ENCODE results near the gene ERF.

The ERF gene

DNA sequence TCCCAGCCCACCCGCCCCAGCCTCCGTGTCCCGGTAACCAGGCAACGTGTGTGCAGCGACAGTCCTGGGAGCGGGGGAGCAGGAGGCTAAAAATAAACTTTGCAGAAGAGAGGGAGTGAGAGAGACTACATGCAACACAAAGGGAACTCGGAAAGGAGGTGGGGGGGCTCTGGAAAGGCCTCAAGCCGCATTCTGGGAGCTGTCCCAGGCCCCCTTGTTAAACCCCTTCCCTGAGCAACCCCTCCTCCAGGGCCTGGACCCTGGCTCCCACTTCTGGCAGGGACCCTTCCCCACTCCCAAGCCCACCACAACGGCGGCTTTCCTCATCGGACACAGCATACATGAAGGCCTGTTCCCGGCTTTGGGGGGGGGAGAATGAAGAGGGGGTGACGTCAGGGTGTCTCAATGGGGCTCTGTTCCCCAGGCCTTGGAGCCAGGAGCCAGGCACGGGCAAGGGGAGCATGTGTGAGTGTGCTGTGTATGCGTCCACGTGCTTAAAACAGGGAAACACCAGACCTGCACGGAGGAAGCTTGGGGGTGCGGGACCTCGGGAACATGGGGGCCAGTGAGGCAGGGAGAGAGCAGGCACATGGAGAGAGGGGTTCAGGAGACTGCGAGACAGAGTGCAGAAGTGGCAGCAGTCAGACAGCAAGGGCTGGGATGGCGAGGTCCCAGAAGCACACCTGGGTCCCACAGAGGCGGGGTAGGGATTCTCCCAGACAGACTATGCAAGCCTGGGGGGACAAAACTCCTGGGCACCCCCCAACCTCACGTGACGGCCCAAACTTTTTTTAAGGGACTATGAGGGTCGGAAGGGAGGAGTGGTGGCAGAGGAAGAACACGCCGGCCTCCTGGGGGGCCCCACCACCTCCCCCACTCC lies 2.3 kb downstream of the ERF start:
- DNase-seq = no peak

- no peak for DNase-seq
These were observed 3.2 kb downstream of the ERF start for GRCh38 chr19:42251572-42252358.

DNA sequence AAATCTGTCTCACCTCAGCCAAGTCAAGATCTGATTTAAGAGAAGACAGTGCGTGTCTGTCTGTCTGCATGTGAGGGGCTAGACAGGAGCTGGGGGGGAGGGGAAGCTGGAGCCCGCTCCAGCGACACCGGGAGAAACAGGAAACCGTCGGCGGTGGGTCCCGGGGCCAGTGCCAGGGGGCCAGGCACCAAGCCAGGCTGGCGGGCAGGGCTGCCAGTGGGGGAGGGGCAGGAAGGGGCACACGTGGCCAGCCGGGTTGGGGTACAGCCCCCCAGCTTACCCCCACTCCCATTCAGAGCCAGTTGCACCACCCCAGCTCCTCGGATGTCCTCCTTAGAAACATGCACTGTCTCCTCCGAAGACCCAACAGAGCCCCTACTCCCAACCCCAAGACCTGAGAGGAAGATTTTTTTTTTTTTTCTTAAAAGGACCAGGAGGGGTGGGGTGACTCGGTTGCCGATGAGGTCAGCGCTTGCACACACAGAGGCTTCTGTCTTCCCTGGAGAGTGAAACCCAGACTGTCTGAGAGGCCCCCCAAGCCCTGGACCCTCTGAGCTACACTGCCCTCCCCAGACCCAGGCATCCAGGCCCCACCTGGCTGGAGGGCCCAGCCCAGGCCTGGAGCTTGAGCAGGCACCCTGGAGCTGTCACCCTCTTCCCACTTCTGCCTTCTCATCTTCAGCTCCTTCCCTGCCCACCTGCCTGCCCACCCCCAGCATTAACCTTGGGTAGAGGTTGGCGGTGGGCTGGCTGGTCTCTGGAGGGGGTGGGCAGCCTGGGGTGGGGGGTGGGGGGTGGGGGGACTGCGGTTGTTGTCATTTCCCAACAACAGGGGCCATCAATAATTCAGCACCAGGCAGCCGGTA lies 4.0 kb downstream of the ERF start:
- DNase-seq = no peak

DNA sequence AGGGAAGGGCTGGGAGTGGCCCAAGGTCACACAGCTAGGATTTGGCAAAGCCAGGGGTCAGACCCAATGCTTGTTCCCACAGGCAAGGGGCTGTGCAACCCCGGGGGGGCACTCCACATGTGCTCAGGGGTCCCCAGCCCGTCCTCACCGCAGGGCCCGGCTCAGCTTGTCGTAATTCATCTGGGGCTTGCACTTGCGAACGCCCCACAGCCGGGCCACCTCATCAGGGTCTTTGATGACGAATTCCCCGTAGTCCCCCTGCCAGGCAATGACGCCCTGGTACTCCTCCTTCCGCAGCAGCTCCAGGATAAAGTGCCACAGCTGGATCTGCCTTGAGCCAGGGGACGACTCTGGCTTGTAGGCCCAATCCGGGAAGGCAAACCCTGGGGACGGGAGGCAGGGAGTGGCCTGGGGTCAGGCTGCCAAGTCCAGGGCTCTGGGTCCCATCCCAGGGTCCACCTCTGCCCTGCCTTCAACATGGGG lies 4.7 kb downstream of the ERF start:
- DNase-seq = no peak

GRCh38 chr19:42249769-42250168 lies 5.2 kb downstream of the ERF start:
- no peak for DNase-seq

DNA sequence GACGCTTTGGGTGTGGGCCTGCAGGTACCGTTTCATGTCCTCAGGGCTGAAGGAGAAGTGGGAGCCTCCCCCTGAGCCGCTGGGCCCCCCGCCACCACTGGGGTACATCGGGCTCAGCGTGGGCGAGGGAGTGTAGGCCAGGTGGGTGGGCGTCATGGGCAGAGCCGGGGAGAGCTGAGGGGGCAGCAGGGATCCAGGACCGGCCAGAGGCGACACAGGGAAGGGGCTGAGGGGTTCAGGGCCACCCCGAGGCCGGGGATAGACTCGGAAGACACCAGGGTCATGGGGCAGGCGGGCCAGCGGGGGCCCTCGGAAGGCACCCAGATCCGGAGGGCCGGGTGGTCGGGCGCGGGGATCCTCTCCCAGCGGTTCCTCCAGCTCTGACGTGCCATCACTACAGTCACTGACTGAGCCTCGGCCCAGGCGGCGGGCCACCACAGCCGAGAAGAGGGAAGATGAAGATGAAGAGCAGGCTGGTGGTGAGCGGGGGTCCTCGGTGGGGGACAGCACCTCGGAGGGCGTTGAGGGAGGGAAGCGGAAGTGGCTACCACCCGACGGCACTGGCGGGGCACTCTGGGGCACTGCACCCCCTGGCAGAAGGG lies 5.7 kb downstream of the ERF start:
- DNase-seq = no peak

DNA sequence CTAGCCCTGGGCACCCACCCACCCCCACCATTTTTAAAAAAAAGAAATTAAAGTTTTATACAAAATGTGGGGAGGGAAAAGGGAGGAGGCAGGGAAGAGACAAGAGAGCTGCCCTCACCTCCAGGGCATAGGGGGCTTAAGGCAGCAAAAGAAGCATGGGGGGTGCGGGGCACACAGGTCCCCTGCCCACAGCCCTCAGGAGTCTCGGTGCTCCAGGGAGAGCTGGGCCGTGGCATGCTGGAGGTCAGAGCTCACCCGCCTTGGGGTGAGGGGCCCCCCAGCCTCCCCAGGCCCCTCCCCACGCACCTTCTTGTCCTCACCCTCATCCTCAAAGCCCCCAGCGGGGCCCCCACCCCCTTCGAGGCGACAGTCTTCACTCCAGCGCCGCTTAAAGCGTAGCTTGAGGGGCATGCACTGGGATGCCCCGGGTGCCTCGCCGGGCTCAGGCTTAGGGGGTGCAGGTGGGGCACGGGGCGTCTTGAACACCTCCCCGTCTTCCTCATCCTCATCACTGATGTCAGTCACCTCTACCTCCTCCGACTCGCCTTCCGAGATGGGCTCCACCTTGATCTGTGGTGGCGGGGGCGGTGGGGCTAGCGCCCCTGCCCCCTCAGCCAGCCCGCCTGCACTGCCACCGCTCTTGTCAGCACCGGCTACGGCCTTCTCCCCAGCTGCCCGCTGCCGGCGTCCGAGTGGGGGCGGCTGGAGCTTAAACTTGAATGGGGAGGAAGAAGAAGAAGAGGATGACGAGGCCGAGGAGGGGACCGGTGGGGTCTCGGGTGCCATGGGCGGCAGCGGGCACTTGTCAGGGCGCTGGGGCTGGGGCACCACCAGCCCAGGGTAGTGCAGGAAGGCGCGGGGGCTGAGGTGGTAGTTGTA lies 6.4 kb downstream of the ERF start:
- no peak for DNase-seq

DNA sequence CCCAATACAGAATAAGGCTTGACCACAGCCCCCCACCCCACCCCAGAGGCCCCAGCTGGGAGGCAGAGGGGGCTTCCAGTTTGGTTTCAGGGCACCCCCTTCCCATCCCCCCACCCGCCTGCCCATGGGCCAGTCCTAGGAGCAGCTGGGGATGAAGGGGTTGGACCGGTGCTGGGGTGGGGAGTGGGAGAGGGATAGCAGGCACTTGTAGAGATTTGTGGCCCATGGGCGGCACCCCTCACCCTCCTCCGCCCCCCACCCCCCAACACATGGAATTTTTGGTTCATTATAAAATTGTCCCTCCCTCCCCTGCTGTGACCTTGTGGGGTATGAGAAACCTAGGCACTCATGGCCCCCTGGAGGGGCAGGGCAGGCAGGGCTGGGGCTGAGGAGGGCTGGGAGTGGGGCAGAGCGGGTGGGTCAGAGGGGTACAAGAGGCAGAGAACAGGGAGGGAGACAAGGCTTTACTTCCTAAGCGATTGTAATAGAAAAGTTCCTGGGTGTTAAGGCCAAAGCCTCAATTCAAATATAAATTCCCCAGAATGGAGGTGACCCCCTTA lies 7.2 kb downstream of the ERF start:
- no peak for DNase-seq

DNA sequence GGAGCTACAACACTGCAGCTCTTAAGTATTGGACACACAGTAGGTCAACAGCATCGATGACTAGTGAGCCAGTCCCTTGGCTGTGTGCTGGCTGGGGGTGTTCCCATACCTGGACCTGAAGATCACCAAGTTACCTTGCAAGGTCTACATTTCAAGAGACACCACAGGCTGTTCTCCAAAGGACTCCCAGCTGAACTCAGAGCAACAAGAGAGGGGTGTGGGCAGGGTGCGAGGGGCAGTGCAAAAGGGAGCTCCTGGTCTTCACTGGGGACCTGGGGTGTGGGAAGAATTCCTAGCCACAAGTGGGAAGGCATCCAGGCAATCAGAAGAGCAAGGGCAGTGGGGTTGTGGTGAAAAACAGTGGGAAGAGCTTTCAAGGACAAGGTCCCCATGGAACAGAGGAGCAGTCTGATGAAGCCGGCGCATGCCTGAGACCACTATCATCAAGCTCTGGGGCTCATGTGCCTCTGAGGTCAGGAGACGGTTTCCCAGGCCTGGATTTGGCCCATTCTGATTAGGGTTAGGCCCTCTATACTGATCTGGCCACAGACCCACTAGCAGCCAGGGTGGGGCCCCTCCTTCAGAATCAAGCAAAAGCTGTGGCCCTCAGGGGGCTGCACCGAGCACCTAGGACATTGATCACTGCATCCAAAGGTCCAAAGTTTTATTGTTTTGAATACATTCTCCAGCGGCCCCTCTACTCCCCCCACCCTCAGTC lies 7.8 kb downstream of the ERF start:
- no peak for DNase-seq

DNA sequence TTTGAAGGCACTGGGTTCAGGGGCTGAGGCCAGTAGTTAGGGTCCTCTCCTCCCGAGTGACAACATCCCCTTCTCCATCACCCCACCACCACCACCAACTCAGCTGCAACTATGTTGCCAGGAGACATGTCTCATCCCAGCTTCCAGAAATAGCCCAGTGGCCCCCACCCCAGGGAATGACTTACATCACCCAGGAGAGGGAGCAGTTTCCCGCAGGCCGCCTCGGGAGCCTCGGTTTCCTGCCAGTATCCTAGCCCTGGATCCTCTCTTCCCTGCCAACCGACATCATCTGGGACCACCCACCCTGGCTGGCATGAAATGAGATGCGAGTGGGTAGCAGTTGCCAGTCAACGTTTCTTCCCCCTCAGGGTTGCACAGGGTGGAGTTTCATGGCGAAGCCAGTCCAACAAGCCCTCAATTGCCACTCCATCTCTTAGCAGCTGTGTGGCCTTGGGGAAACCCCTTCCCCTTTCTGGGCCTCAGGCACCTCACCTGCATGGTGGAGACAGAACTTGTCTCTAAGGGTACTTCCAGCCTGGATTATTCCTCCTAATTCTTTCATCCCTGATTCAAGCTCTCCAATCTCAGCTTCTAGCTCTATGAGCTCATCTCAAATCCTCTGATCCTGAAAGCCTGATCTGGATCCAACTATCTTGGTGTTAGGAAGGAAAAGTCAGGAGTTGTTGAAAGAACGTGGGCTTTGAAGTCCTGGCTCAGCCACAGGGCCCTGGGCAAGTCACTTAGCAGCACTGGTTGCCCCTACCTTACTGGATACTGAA lies 8.6 kb downstream of the ERF start:
- no peak for DNase-seq

DNA sequence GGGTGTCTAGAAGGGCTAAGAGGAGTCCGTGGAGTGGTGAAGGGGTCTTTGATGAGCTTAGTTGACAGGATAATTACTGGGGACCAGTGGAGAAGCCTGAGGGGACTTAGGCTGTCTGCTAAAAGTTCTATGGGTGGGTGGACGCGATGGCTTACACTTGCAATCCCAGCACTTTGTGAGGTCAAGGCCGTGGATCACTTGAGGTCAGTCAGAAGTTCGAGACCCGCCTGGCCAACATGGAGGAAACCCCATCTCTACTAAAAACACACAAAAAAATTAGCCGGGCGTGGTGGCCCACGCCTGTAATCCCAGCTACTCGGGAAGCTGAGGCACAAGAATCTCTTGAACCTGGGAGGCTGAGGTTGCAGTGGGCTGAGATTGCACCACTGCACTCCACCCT lies 9.7 kb downstream of the ERF start:
- DNase-seq = no peak

- DNase-seq = peak; percentile 90
These were observed 10.3 kb downstream of the ERF start for GRCh38 chr19:42244347-42245220.

GRCh38 chr19:42242512-42243409 lies 12.2 kb downstream of the ERF start, which contains the start of gene GSK3A:
TSS of gene GSK3A (minus strand) at chr19:42242602. CDS start at chr19:42242465, 137 bp downstream.
- peak; percentile 94 for DNase-seq

DNA sequence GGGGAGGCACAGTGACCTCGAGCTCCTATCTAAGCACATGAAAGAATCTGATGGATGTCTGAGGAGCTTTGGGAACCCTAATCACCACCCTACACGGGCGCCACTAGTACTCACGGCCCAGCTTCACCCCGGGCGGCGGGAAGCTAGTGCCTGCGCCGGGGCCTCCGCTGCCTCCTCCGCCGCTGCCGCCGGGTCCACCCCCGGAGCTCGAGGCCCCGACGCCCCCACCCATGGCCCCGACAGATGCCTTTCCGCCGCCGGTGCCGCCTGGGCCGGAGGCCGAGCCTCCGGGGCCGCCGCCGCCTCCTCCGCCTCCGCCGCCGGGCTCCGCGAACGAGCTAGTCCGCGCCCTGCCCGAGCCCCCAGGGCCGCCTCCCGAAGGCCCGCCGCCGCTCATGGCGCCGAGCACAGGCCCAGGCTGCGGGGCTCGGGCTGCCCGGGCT lies 12.8 kb downstream of the ERF start:
- DNase-seq = no peak

- no peak for DNase-seq
These were observed 13.6 kb downstream of the ERF start for GRCh38 chr19:42241279-42241678.

DNA sequence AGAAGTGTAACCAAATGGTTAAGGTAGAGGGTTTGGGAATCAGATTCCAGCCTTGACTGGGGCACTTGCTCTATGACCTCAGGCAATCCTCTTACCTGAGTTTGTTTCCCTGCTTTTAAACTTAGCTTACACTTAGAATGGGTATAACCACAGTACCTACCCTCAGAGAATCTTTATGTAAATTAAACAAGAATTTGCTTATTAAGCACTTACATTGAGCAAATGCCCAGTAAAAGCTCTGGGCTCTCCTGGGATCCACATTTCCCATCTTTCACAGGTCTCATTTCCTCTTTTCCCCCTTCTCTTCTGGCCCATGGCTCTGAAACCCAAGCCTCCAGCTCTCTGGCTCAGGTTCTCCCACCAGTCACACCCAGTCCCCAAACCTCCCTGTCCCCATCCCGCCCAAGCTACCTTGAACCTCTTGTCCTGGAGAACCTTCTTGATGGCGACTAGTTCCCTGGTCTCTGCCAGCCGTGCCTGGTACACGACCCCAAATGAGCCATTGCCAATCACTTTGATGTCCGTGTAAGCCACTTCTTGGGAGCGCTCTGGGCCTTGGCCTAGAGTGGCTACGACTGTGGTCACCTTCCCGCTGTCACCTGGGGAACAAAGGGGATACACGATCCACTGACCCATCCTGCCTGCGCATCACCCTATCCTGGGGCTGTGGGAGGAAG lies 15.2 kb downstream of the ERF start:
- DNase-seq = no peak

- DNase-seq = no peak
These were observed 19.7 kb downstream of the ERF start for GRCh38 chr19:42235181-42235580.

Data from activated effector memory CD4-positive, alpha-beta T cell treated with Interleukin-2 at 50 U/mL for 16 hours (primary cell).